Sigmoid colon (tissue), 3 donors: ENCODE results near the gene LGR5.

Source experiments
- POLR2A ChIP-seq, 2 donors: fragments of 450-650 bp; IDR thresholded peaks; one replicate each; pipeline ENCODE4 v1.6.1; 2016; ENCODE audit warnings: antibody characterized with exemption in 2 of 2, mild to moderate bottlenecking in 2 of 2, moderate library complexity in 2 of 2
- TF ChIP-seq, protein P1 (sequence below), 4 experiments: fragments of 450-650 bp in 3 of 4; fragments of 200-600 bp in 1 of 4; IDR thresholded peaks; one replicate each; pipeline ENCODE4 v1.5.1; 2016 to 2019; ENCODE audit warnings: antibody characterized with exemption in 4 of 4, mild to moderate bottlenecking in 3 of 4, moderate library complexity in 2 of 4

DNA sequence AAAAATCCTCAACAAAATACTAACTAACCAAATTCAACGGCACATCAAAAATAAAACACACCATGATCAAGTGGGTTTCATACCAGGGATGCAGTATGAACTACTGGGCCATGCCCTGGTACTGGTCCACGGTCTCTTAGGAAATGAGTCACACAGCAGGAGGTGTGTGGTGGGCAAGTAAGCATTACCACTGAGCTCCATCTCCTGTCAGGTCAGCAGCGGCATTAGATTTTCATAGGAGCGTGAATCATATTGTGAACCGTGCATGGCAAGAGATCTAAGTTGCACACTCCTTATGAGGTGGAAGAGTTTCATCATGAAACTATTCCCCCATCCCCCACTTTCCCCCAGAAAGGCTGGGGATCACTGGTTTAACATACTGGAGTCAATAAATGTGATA lies 6.7 kb upstream of the LGR5 start:
- no peak for TF ChIP-seq POLR2A (IDR thresholded peaks at IDR 0.05)
- TF ChIP-seq, protein P1, sequence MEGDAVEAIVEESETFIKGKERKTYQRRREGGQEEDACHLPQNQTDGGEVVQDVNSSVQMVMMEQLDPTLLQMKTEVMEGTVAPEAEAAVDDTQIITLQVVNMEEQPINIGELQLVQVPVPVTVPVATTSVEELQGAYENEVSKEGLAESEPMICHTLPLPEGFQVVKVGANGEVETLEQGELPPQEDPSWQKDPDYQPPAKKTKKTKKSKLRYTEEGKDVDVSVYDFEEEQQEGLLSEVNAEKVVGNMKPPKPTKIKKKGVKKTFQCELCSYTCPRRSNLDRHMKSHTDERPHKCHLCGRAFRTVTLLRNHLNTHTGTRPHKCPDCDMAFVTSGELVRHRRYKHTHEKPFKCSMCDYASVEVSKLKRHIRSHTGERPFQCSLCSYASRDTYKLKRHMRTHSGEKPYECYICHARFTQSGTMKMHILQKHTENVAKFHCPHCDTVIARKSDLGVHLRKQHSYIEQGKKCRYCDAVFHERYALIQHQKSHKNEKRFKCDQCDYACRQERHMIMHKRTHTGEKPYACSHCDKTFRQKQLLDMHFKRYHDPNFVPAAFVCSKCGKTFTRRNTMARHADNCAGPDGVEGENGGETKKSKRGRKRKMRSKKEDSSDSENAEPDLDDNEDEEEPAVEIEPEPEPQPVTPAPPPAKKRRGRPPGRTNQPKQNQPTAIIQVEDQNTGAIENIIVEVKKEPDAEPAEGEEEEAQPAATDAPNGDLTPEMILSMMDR (IDR thresholded peaks at IDR 0.05) = no peak
